AG09309 (cell line): ENCODE measurements around the gene PRDM16.

ENCODE experiments used
- DNase-seq: peaks from one replicate; pipeline ENCODE4 v3.0.0-alpha.2; 2010; ENCODE audit warnings: low read depth
- H3K4me3 ChIP-seq: 2 replicates; pipeline ENCODE4 v1.5.1; 2011; ENCODE audit warnings: mild to moderate bottlenecking, low read depth, low read length, moderate library complexity; ENCODE audit not compliant: control insufficient read depth
- TF ChIP-seq, protein P1 (sequence below): IDR thresholded peaks from 2 replicates; pipeline ENCODE4 v1.5.1; 2011; ENCODE audit warnings: mild to moderate bottlenecking, low read depth, low read length, inconsistent platforms; ENCODE audit not compliant: insufficient read depth, control insufficient read depth; ENCODE audit errors: missing control alignments

The PRDM16 gene

GRCh38 chr1:3053986-3054385, 15.0 kb upstream of the PRDM16 start:
- no peak for DNase-seq
- TF ChIP-seq, protein P1, sequence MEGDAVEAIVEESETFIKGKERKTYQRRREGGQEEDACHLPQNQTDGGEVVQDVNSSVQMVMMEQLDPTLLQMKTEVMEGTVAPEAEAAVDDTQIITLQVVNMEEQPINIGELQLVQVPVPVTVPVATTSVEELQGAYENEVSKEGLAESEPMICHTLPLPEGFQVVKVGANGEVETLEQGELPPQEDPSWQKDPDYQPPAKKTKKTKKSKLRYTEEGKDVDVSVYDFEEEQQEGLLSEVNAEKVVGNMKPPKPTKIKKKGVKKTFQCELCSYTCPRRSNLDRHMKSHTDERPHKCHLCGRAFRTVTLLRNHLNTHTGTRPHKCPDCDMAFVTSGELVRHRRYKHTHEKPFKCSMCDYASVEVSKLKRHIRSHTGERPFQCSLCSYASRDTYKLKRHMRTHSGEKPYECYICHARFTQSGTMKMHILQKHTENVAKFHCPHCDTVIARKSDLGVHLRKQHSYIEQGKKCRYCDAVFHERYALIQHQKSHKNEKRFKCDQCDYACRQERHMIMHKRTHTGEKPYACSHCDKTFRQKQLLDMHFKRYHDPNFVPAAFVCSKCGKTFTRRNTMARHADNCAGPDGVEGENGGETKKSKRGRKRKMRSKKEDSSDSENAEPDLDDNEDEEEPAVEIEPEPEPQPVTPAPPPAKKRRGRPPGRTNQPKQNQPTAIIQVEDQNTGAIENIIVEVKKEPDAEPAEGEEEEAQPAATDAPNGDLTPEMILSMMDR, result no peak
- no peak overlapping the region for H3K4me3 ChIP-seq

DNA sequence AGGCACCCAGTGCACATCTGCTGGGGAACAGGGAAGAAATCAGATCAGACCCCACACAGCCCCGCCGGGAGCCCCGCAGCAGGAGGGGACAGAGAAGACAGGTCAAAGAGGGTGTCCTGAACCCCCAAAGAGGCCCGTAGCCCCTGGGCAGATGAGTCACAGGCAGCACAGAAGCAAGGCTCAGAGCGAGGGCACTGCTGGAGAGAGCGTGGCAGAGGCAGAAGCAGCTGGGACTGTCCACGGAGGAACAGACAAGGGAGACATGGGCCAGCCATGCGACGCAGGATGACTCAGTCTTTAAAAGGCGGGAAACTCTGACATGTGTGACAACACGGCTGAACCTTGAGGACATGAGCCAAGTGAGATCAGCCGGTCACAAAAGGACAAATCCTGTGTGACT, 14.5 kb upstream of the PRDM16 start:
- TF ChIP-seq, protein P1, result no peak
- DNase-seq, result no peak
- no peak overlapping the region for H3K4me3 ChIP-seq

DNA sequence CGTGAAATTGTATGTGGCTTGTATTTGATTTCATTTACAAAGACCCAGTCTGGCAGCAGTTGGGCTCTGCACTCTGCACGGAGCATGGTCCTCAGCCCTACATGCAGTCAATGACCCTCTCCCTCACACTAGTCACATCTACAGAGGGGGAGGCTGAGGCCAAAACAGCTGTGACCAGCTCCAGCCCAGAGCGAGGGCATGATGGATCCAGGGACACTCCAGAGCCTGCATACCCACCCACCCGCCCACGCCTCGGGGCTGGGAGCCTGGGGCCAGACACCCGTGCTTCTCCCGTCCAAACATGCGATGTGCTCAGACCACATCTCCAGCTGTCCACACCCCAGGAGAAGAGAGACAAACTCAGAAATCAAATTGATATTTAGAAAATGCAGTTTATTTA, 14.0 kb upstream of the PRDM16 start:
- DNase-seq, result no peak
- TF ChIP-seq, protein P1, result no peak
- H3K4me3 ChIP-seq, result no peak overlapping the region

- no peak overlapping the region for H3K4me3 ChIP-seq
- DNase-seq, result no peak
- TF ChIP-seq, protein P1, result no peak
Observed at GRCh38 chr1:3056641-3057040, 12.4 kb upstream of the PRDM16 start.

DNA sequence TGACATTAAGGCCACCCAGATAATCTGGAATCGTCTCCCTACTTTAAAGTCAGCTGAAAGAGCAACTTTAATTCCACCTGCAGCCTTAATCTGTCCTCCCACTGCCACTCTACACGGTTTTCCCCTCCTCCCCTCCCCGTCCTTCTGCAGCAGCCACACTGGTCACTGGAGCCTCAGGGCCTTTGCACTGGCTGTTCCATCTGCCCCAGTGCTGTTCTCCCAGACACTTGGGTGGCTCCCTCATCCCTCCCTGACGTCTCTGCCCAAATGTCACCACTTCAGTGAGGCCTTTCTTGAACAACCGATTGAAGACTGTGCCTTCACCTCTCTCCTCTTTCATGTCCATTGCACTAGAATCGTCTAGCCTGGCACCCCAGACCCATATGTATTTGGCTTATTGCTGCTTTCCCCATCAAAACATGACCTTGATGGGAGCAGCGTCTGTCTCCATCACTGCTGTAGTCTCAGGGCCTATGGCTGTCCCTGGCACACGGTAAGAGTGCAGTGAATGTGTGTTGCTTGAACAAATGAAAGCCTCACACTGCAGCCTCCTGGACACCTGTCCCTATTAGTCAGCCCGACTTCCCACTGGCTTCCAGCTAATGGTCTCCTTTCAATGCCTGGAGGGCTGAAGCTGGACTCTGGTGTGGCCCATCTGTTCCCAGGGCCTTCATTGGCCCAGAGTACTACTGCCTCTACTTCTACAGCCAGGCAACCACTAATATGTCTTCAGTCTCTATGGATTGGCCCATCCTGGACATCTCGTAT, 10.6 kb upstream of the PRDM16 start:
- no peak overlapping the region for H3K4me3 ChIP-seq
- no peak for DNase-seq
- TF ChIP-seq, protein P1, result no peak

DNA sequence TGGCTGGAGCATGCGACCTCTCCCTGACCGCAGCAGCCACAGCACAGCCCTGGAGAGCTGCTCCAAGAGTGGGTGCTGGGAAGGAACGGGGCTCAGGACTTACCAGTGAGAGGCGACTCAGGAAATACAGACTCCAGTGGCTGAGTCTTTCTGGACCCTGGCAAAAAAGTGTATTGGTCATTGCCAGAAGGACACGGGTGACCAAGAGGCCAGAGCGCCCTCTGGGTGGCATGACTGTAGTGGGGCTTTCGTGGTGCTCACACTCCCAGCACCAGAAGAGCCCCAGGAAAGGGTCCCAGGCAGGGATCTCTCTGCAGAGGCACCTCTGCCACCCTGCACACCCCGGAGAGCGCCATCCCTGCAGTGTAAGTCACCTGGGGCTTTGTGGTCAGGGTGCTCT, 8.9 kb upstream of the PRDM16 start:
- TF ChIP-seq, protein P1, result no peak
- H3K4me3 ChIP-seq, result no peak overlapping the region
- DNase-seq, result no peak
